Heart right ventricle (tissue), 16 donors: ENCODE data around the gene ZNF302. TPM values are rescaled to one million over a fixed set of nuclear protein-coding genes. Genes with fewer than 3 reads are reported as not detected.

ENCODE experiments used
- ATAC-seq, 8 donors: fragments of 200-7000 bp; cut with Tn5 transposase; one replicate each; pipeline ENCODE4 v1.9.1; 2020; ENCODE audit warnings: mild to moderate bottlenecking in 8 of 8, moderate library complexity in 8 of 8, moderate number of reproducible peaks in 1 of 8
- DNase-seq, 2 donors: peaks; one replicate each; pipeline ENCODE4 v3.0.0-alpha.2; 2020
- H3K27ac ChIP-seq, 10 donors: fragments of 200-600 bp; sonication (generic) in 2 of 10; one replicate each; pipeline versions ENCODE4 v1.5.0 to v1.8.0; 2020 to 2022; ENCODE audit warnings: mild to moderate bottlenecking in 3 of 10
- H3K27me3 ChIP-seq, 7 donors: fragments of 200-600 bp; one replicate each; pipeline ENCODE4 v1.8.0; 2021 to 2022; ENCODE audit warnings: mild to moderate bottlenecking in 2 of 7
- H3K36me3 ChIP-seq, 9 donors: fragments of 200-600 bp; sonication (generic) in 1 of 9; one replicate each; pipeline versions ENCODE4 v1.5.0 to v1.8.0; 2020 to 2022; ENCODE audit warnings: mild to moderate bottlenecking in 2 of 9
- H3K4me1 ChIP-seq, 9 donors: fragments of 200-600 bp; sonication (generic) in 1 of 9; one replicate each; pipeline versions ENCODE4 v1.5.0 to v1.8.0; 2020 to 2022; ENCODE audit warnings: mild to moderate bottlenecking in 4 of 9
- H3K4me3 ChIP-seq, 10 donors: fragments of 200-600 bp; sonication (generic) in 2 of 10; one replicate each; pipeline versions ENCODE4 v1.5.0 to v1.8.0; 2020 to 2022; ENCODE audit warnings: mild to moderate bottlenecking in 7 of 10, moderate library complexity in 2 of 10
- H3K9me3 ChIP-seq, 11 donors: fragments of 200-600 bp in 10 of 11; sonication (generic) in 2 of 11; one replicate each; pipeline versions ENCODE4 v1.5.0 to v1.8.0; 2013 to 2022; ENCODE audit warnings: mild to moderate bottlenecking in 2 of 11, control low read depth in 1 of 11, moderate library complexity in 1 of 11
- WGBS, 2 donors: extraction: QIAGEN DNeasy Blood & Tissue Kit; methylation state at CpG; one replicate each; pipeline ENCODE4 v1.1.7; 2013; ENCODE audit warnings: inconsistent platforms in 1 of 2; 5-methylcytosine and 5-hydroxymethylcytosine counted together
- intact Hi-C, 10 donors: fragments of 100-400 bp; cut with DNase I; formaldehyde crosslinking; loops; one replicate each; pipeline versions ENCODE4 v1.11.1 to v1.14.2; 2022
- polyA plus RNA-seq, 2 donors: library from polyadenylated mRNA; stranded (reverse); fragments of 200-250 nt; gene quantifications; one replicate each; pipeline ENCODE4 v1.2.3, GENCODE V29; 2013
- total RNA-seq, 10 donors: library from RNA; stranded (reverse); fragmentation: NEBNext Ultra II Directional in 3 of 10; extraction: Animal tissue kit (Norgen Biotek cat#: 25700) in 3 of 10; gene quantifications; one replicate each; pipeline versions ENCODE4 v1.2.1 to v1.2.4, GENCODE V29; 2021 to 2023
- TF ChIP-seq, protein P1 (sequence below), 9 donors: fragments of 200-600 bp; sonication (generic) in 2 of 9; IDR thresholded peaks; one replicate each; pipeline versions ENCODE4 v1.5.0 to v1.8.0; 2021 to 2022; ENCODE audit warnings: antibody characterized with exemption in 9 of 9, mild to moderate bottlenecking in 5 of 9, moderate library complexity in 1 of 9
- donor health status: Arrhythmogenic right ventricular cardiomyopathy.
- donor health status: ischemic (EF 13 %, LVEDD 7.1; RV severe dilation, severe dysfunction).
- donor health status: healthy with polysubstance abuse.
- donor health status: DM: no; HTN: yes; CAD: no.
- donor health status: DM: no; HTN: no; CAD: no.
- donor health status: ischemic (EF 25% LVEDD 6.9; RV normal size, moderate dysfunction).
- donor health status: ischemic (EF 25% LVEDD 5.7; RV mildly dilated, moderate dysfunction).
- donor health status: healthy.
- donor health status: DM: yes; HTN: yes; CAD: no.
- donor health status: Ischemic cardiomyopathy.
- donor health status: ischemic (EF 35%, LVEDD 5.7; RV mildly dilated, moderate dysfunction).
- donor health status: nonischemic (EF 11% LVEDD 7.7; RV severe dilation, severe dysfunction).
- donor health status: DM: yes; HTN: yes; CAD: no.
- donor health status: PGD.
- donor health status: ischemic (EF 29% LVEDD 5.4; RV normal size, mild dysfunction).
- donor health status: nonischemic (EF 23%, LVEDD 6.1; RV moderate dilation, normal function).

ZNF302 gene
- total and polyA plus RNA-seq, 12 donors = 20.4 to 42.5 (median 32.6) TPM

- DNase-seq (no peak), ATAC-seq (no peak)
- intact Hi-C loops = loop anchor here in 9 of 10 donors (1.0 to 10.0 kb wide), 7 partner anchors 73 to 212 kb away; no protein-coding TSS in a partner anchor
- Histone ChIP-seq H3K27me3 (peaks cover 0 to 9% (median 0%) of the 10 kb centered on the region in 7 donors), H3K27ac (no peak overlapping the region), H3K4me1 (peaks cover 0 to 6% (median 0%) of the 10 kb centered on the region in 9 donors), H3K36me3 (no peaks in the 10 kb centered on the region), H3K9me3 (peaks cover 0 to 32% (median 0%) of the 10 kb centered on the region in 11 donors), H3K4me3 (no peak overlapping the region)
- TF ChIP-seq, protein P1, sequence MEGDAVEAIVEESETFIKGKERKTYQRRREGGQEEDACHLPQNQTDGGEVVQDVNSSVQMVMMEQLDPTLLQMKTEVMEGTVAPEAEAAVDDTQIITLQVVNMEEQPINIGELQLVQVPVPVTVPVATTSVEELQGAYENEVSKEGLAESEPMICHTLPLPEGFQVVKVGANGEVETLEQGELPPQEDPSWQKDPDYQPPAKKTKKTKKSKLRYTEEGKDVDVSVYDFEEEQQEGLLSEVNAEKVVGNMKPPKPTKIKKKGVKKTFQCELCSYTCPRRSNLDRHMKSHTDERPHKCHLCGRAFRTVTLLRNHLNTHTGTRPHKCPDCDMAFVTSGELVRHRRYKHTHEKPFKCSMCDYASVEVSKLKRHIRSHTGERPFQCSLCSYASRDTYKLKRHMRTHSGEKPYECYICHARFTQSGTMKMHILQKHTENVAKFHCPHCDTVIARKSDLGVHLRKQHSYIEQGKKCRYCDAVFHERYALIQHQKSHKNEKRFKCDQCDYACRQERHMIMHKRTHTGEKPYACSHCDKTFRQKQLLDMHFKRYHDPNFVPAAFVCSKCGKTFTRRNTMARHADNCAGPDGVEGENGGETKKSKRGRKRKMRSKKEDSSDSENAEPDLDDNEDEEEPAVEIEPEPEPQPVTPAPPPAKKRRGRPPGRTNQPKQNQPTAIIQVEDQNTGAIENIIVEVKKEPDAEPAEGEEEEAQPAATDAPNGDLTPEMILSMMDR (IDR thresholded peaks at IDR 0.05) = no peak
- 82 to 89% methylated on average over 2 of the region's 2 CpGs for WGBS, 2 donors
These were observed 35.8 kb downstream of the ZNF302 start for GRCh38 chr19:34713262-34713637.

GRCh38 chr19:34715357-34715756 lies 37.9 kb downstream of the ZNF302 start:
- intact Hi-C loops = loop anchor here in 1 of 10 donors (10.0 kb wide), 1 partner anchor 211 kb away; no protein-coding TSS in a partner anchor
- H3K9me3 ChIP-seq = peaks cover 0 to 32% (median 0%) of the 10 kb centered on the region in 11 donors
- H3K36me3 ChIP-seq = no peaks in the 10 kb centered on the region
- no peak for ATAC-seq
- peaks cover 0 to 6% (median 0%) of the 10 kb centered on the region in 9 donors for H3K4me1 ChIP-seq
- DNase-seq = no peak
- no peak overlapping the region for H3K27ac ChIP-seq
- peaks cover 0 to 9% (median 0%) of the 10 kb centered on the region in 7 donors for H3K27me3 ChIP-seq
- H3K4me3 ChIP-seq = no peak overlapping the region
- TF ChIP-seq, protein P1 (IDR thresholded peaks at IDR 0.05) = no peak

DNA sequence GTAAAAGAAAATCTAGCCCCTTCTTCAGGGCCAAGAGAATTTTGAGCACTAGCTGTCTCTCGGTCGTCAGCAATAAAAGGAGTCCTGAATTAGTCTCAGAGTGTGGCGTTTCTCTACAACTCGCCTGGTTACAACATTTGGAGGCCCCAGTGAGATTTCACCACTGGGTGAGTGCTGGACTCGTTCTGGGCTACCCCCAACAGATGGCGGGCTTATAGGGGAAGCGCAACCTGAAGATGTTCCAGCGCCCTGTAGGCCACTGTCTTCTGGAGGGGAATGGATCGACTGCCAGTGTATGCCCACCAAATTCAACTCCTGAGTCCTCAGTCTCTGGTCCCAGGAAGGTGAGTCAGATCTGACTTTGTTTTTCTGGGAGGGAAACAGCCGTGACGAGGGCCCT lies 44.9 kb downstream of the ZNF302 start:
- intact Hi-C loops = no loop called here
- Histone ChIP-seq H3K27me3 (no peaks in the 10 kb centered on the region), H3K36me3 (no peaks in the 10 kb centered on the region), H3K4me1 (no peaks in the 10 kb centered on the region), H3K9me3 (no peaks in the 10 kb centered on the region), H3K27ac (no peak overlapping the region), H3K4me3 (no peak overlapping the region)
- TF ChIP-seq, protein P1 (IDR thresholded peaks at IDR 0.05) = no peak
- ATAC-seq = no peak
- WGBS, 2 donors = 52 to 56% methylated on average over 11 of the region's 11 CpGs
- DNase-seq = no peak

- no peaks in the 10 kb centered on the region for H3K36me3 ChIP-seq
- no peak overlapping the region for H3K27ac ChIP-seq
- ATAC-seq (no peak), DNase-seq (no peak)
- no peaks in the 10 kb centered on the region for H3K9me3 ChIP-seq
- TF ChIP-seq, protein P1 (IDR thresholded peaks at IDR 0.05) = no peak
- intact Hi-C loops = no loop called here
- 59 to 63% methylated on average over 6 of the region's 6 CpGs for WGBS, 2 donors
- no peaks in the 10 kb centered on the region for H3K27me3 ChIP-seq
- H3K4me3 ChIP-seq = no peak overlapping the region
- H3K4me1 ChIP-seq = no peaks in the 10 kb centered on the region
These were observed 47.9 kb downstream of the ZNF302 start for GRCh38 chr19:34725400-34725799.
